BLaER1 treated with 17β-estradiol and CSF1 and Interleukin-3, amounts not matched to agents 10 nM and 100 nM (cell line): ENCODE data around the gene LOC101059915.
"Not testable (repeated sequence)": the region's sequence is repeated elsewhere in the genome, so short reads cannot be mapped to it uniquely, and the experiment has no call there.

Source experiments
- H3K27ac ChIP-seq, 11 experiments: shearing (Covaris generic); formaldehyde crosslinking; 2 replicates each; pipeline ENCODE4 v1.8.1; 2022
- H3K27me3 ChIP-seq, 11 experiments: shearing (Covaris generic); formaldehyde crosslinking; 2 replicates each; pipeline ENCODE4 v1.8.1; 2022
- H3K36me3 ChIP-seq, 11 experiments: shearing (Covaris generic); formaldehyde crosslinking; 2 replicates each; pipeline ENCODE4 v1.8.1; 2022
- H3K4me1 ChIP-seq, 10 experiments: shearing (Covaris generic); formaldehyde crosslinking; 2 replicates each; pipeline ENCODE4 v1.8.1; 2022
- H3K4me2 ChIP-seq, 11 experiments: shearing (Covaris generic); formaldehyde crosslinking; 2 replicates each; pipeline ENCODE4 v1.8.1; 2022
- H3K4me3 ChIP-seq, 10 experiments: shearing (Covaris generic); formaldehyde crosslinking; 2 replicates each; pipeline ENCODE4 v1.8.1; 2022
- H3K9ac ChIP-seq, 11 experiments: shearing (Covaris generic); formaldehyde crosslinking; 2 replicates each; pipeline ENCODE4 v1.8.1; 2022
- H3K9me3 ChIP-seq, 11 experiments: shearing (Covaris generic); formaldehyde crosslinking; replicated peaks in 1 of 11; 2 replicates each; pipeline ENCODE4 v1.8.1; 2022
- H4K20me1 ChIP-seq, 11 experiments: shearing (Covaris generic); formaldehyde crosslinking; 2 replicates each; pipeline ENCODE4 v1.8.1; 2022
- Cebpa-rat ChIP-seq, 11 experiments: shearing (Covaris generic); IDR thresholded peaks; 2 replicates each; pipeline ENCODE4 v1.8.1; 2022

LOC101059915 gene

DNA sequence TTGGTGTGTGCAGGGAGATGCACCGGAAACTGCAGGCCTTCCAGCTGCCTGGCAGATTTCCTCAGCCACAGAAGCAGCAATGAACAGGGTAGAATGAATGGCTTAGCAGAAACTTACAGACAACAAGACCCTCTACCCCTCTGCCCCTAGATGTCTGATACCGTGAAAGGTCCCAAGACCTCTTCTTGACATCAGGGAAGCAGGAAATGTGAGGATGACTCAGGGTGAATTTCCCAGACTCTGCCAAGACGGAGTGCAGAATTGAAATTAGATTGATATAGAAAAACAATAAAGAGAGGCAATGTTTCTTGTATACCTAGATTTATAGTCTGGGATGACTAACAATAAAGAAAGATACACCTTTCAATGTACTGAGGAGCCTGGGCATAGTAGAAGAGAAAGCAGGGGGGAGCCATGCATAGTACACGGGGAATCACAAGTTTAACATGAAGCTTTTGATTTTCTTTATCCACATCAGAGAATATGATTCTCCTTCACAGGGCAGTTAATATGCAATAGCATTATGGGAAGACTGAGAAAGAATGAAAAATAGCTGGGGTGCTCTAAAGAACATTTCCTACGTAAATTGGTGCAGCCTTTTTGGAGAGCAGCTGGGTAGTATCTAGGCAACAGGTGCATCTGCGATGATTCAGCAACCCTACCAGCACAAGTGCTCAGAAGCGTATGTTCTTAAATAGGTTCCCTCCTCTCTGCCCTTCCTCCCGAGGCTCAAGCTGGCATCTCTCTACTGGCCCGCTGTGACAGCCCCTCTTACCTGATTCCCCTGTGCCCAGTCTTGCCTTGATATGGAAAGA lies 30.7 kb upstream of the LOC101059915 start:
- Histone ChIP-seq H3K9ac (no peak overlapping the region), H4K20me1 (peaks cover 0 to 5% (median 0%) of the 10 kb centered on the region in 11 experiments; a peak in 4 of 22 replicates)

DNA sequence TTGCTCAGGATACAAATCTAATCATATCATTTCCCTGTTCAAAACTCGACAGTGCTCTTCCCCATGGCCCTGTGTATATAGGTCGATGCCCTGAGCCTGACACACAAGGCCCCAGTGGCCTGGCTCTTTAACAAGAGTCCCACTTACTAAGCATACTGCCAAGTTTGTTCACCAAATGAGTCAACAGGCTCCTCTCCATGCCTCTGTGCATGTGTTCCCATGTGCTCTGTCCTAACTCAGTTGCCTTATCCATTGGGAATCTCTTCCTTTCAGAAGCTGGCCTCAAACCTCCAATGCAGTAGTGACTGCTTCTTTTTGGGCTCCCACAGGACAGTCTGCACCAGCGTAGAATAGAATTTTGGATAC lies 30.1 kb upstream of the LOC101059915 start:
- peaks cover 28 to 96% (median 85%) of the 10 kb centered on the region in 11 experiments; a peak in 21 of 22 replicates for H3K27me3 ChIP-seq
- H3K27ac ChIP-seq: no peak overlapping the region
- H3K36me3 ChIP-seq: no peaks in the 10 kb centered on the region
- peaks cover 21 to 45% (median 25%) of the 10 kb centered on the region in 10 experiments for H3K4me1 ChIP-seq
- no peak overlapping the region for H3K4me3 ChIP-seq
- peak overlapping the region in 9 of 11 experiments; percentile 22 to 60 (median 43); a peak in 10 of 22 replicates for H3K4me2 ChIP-seq
- H4K20me1 ChIP-seq: peaks cover 0 to 5% (median 0%) of the 10 kb centered on the region in 11 experiments; a peak in 4 of 22 replicates
- TF ChIP-seq Cebpa-rat (IDR thresholded peaks at IDR 0.05): no peak
- no peak overlapping the region for H3K9ac ChIP-seq
- H3K9me3 ChIP-seq: no peaks in the 10 kb centered on the region

More for the DNA sequence above, 30.7 kb upstream of the LOC101059915 start:
- H3K4me2 ChIP-seq: peak overlapping the region in 10 of 11 experiments; percentile 23 to 60 (median 42); a peak in 17 of 22 replicates
- H3K4me3 ChIP-seq: no peak overlapping the region
- TF ChIP-seq Cebpa-rat (IDR thresholded peaks at IDR 0.05): no peak
- H3K4me1 ChIP-seq: peaks cover 21 to 45% (median 25%) of the 10 kb centered on the region in 10 experiments
- no peak overlapping the region for H3K27ac ChIP-seq
- H3K9me3 ChIP-seq: no peaks in the 10 kb centered on the region
- H3K27me3 ChIP-seq: peaks cover 28 to 96% (median 88%) of the 10 kb centered on the region in 11 experiments; a peak in 21 of 22 replicates
- H3K36me3 ChIP-seq: no peaks in the 10 kb centered on the region

DNA sequence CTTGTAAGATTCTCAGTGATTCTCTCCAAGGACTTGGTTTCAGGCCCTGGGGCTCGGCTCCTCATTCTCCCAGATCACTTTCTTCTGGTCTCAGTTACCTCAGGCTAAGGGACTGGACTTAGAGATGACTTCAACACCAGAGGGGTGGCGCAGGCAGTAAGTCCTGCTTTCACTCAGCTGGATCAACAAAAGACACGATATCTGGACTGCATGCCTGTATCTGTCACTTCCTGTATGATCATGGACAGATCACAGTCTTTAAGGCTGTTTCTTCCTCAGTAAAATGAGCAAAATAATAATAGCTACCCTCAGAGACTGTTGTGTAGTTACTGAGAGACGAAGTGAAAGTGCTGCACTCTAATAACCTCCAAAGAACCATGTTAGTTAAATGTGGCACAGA lies 29.5 kb upstream of the LOC101059915 start:
- no peak overlapping the region; a peak in 1 of 22 replicates for H3K9ac ChIP-seq
- peaks cover 0 to 5% (median 0%) of the 10 kb centered on the region in 11 experiments; a peak in 4 of 22 replicates for H4K20me1 ChIP-seq
- no peaks in the 10 kb centered on the region for H3K36me3 ChIP-seq
- H3K4me2 ChIP-seq: peak overlapping the region in 9 of 11 experiments; percentile 12 to 60 (median 36); a peak in 13 of 22 replicates
- H3K4me1 ChIP-seq: peaks cover 21 to 45% (median 25%) of the 10 kb centered on the region in 10 experiments
- no peaks in the 10 kb centered on the region for H3K9me3 ChIP-seq
- TF ChIP-seq Cebpa-rat (IDR thresholded peaks at IDR 0.05): no peak
- H3K4me3 ChIP-seq: no peak overlapping the region
- peaks cover 28 to 96% (median 84%) of the 10 kb centered on the region in 11 experiments; a peak in 21 of 22 replicates for H3K27me3 ChIP-seq
- no peak overlapping the region; a peak in 1 of 22 replicates for H3K27ac ChIP-seq

DNA sequence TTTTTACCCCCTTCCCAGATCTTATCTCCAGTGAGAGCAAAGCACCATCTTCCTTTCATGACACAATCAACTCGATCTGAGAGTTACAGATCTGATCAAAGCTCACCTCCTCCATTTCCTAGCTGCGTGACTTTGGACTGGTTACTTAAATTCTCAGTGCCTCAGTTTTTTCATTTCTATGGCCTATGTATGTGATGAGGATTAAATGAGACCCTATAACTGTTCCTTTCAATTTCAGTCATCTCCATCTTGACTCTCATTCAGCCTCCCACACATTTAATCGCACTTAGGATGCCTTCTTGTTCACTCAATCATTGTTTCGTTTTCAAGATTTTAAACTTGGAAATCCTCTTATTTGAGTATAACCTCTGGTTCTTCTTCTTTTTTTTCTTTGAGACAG lies 28.9 kb upstream of the LOC101059915 start:
- no peak overlapping the region for H3K9ac ChIP-seq
- H3K4me1 ChIP-seq: peaks cover 21 to 42% (median 25%) of the 10 kb centered on the region in 10 experiments
- H3K27ac ChIP-seq: no peak overlapping the region
- H4K20me1 ChIP-seq: peaks cover 0 to 5% (median 0%) of the 10 kb centered on the region in 11 experiments; a peak in 4 of 22 replicates
- no peaks in the 10 kb centered on the region for H3K36me3 ChIP-seq
- H3K27me3 ChIP-seq: peaks cover 26 to 96% (median 82%) of the 10 kb centered on the region in 11 experiments; a peak in 21 of 22 replicates
- no peak overlapping the region for H3K4me3 ChIP-seq
- TF ChIP-seq Cebpa-rat (IDR thresholded peaks at IDR 0.05): no peak
- peak overlapping the region in 2 of 11 experiments; percentile 23 to 43; a peak in 5 of 22 replicates for H3K4me2 ChIP-seq
- 0 out of 22 replicates have a peak, but pooled peaks cover 0 to 2% (median 0%) of the 10 kb centered on the region in 11 experiments for H3K9me3 ChIP-seq

DNA sequence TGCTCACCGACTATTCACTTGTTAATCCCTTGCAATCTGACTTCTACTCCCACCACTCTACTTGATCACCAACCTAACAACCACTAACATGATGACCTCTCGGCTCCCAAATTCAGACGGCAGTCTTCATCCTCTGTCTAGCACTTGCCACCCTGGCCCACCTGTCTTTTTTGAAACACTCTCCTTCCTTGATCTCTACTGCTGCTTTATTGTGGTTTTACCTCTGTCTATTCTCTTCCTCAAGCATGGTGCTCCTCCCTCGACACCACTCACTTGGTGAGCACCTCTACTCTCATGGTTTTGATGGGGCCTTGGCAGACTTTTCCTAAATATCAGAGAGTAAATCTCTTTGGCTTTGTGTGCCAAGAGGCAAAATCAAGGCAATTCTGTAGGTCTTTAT lies 27.3 kb upstream of the LOC101059915 start:
- Histone ChIP-seq H3K36me3 (no peaks in the 10 kb centered on the region), H3K4me1 (peaks cover 21 to 32% (median 24%) of the 10 kb centered on the region in 10 experiments), H3K4me3 (no peak overlapping the region), H3K27me3 (peaks cover 25 to 84% (median 72%) of the 10 kb centered on the region in 11 experiments; a peak in 21 of 22 replicates), H4K20me1 (peaks cover 0 to 5% (median 0%) of the 10 kb centered on the region in 11 experiments; a peak in 4 of 22 replicates), H3K9me3 (peaks cover 4 to 15% (median 5%) of the 10 kb centered on the region in 11 experiments; a peak in 21 of 22 replicates), H3K27ac (no peak overlapping the region), H3K4me2 (no peak overlapping the region), H3K9ac (no peak overlapping the region)
- TF ChIP-seq Cebpa-rat (IDR thresholded peaks at IDR 0.05): no peak

DNA sequence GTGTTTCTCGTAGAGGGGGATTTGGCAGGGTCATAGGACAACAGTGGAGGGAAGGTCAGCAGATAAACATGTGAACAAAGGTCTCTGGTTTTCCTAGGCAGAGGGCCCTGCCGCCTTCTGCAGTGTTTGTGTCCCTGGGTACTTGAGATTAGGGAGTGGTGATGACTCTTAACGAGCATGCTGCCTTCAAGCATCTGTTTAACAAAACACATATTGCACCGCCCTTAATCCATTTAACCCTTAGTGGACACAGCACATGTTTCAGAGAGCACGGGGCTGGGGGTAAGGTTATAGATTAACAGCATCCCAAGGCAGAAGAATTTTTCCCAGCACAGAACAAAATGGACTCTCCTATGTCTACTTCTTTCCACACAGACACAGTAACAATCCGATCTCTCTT lies 22.9 kb upstream of the LOC101059915 start:
- H3K27me3 ChIP-seq: peaks cover 5 to 46% (median 35%) of the 10 kb centered on the region in 11 experiments; a peak in 21 of 22 replicates
- H3K4me3 ChIP-seq, H3K27ac ChIP-seq, H3K9ac ChIP-seq, H3K4me1 ChIP-seq, H3K36me3 ChIP-seq, H3K4me2 ChIP-seq, H4K20me1 ChIP-seq: not testable (repeated sequence)
- peaks cover 15 to 33% (median 25%) of the 10 kb centered on the region in 11 experiments for H3K9me3 ChIP-seq

DNA sequence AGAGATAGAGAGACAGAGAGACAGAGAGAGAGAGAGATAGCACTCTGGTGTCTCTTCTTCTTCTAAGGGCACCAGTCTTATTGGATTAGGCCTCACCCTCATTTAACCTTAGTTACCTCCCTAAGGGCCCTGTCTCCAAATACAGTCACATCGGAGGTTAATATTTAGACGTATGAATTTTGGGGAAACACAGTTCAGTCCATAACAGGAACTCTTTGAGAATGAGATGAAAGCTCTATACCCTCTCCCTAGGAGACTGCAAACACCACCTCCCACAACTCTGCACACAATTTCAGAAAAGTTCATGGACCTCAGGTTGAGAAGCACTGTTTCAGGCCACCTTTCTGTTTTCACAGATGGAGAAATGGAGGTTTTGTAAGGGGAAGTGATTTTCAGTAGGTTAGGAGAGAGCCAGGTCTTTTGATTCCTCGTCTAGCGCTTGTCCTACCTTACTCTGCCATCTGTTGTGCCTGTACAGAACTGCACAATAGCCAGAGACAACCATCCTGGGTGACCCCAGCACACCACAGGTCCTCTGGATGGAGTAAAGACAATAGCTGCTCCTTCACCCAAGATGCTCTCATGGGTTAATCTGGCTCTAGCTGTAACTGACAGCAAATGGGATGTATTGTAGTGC lies 16.9 kb upstream of the LOC101059915 start:
- Histone ChIP-seq H4K20me1 (no peaks in the 10 kb centered on the region; a peak in 1 of 22 replicates), H3K4me1 (peaks cover 0 to 5% (median 0%) of the 10 kb centered on the region in 10 experiments; a peak in 3 of 20 replicates), H3K27ac (no peak overlapping the region), H3K36me3 (no peaks in the 10 kb centered on the region), H3K4me2 (no peak overlapping the region), H3K9ac (no peak overlapping the region), H3K4me3 (no peak overlapping the region), H3K27me3 (peaks cover 11 to 38% (median 18%) of the 10 kb centered on the region in 11 experiments; a peak in 16 of 22 replicates), H3K9me3 (peaks cover 6 to 19% (median 15%) of the 10 kb centered on the region in 11 experiments; a peak in 17 of 22 replicates)
- TF ChIP-seq Cebpa-rat (IDR thresholded peaks at IDR 0.05): no peak

DNA sequence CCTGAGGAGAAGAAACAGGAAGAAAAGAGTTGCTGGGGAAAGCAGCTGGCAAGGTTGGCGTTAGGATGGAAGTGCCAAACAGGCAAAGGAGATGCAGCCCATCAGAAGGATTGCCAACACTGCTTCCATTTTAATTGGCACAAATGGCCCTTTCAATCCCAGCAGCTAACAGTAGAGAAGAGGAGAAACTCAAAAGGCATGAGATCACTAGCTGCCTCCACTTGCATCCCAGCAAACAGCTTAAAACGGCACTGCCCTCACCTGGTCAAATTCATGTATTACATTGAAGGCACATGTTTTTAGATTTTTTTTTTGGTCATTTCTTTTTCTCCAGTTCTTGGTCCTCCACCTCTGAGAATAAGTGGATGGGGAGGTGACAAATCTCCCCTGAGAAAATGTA lies 14.9 kb upstream of the LOC101059915 start:
- TF ChIP-seq Cebpa-rat (IDR thresholded peaks at IDR 0.05): no peak

More for the DNA sequence above, 14.9 kb upstream of the LOC101059915 start:
- H4K20me1 ChIP-seq: no peaks in the 10 kb centered on the region; a peak in 1 of 22 replicates
- no peak overlapping the region for H3K27ac ChIP-seq
- H3K9me3 ChIP-seq: peaks cover 0 to 10% (median under 1%) of the 10 kb centered on the region in 11 experiments; a peak in 3 of 22 replicates
- H3K27me3 ChIP-seq: peaks cover 27 to 57% (median 34%) of the 10 kb centered on the region in 11 experiments
- H3K4me3 ChIP-seq: no peak overlapping the region
- no peak overlapping the region for H3K4me2 ChIP-seq
- H3K4me1 ChIP-seq: peaks cover 0 to 11% (median 0%) of the 10 kb centered on the region in 10 experiments; a peak in 5 of 20 replicates
- no peaks in the 10 kb centered on the region for H3K36me3 ChIP-seq
- H3K9ac ChIP-seq: no peak overlapping the region
